ENCODE results near the gene DLST.

DLST gene

DNA sequence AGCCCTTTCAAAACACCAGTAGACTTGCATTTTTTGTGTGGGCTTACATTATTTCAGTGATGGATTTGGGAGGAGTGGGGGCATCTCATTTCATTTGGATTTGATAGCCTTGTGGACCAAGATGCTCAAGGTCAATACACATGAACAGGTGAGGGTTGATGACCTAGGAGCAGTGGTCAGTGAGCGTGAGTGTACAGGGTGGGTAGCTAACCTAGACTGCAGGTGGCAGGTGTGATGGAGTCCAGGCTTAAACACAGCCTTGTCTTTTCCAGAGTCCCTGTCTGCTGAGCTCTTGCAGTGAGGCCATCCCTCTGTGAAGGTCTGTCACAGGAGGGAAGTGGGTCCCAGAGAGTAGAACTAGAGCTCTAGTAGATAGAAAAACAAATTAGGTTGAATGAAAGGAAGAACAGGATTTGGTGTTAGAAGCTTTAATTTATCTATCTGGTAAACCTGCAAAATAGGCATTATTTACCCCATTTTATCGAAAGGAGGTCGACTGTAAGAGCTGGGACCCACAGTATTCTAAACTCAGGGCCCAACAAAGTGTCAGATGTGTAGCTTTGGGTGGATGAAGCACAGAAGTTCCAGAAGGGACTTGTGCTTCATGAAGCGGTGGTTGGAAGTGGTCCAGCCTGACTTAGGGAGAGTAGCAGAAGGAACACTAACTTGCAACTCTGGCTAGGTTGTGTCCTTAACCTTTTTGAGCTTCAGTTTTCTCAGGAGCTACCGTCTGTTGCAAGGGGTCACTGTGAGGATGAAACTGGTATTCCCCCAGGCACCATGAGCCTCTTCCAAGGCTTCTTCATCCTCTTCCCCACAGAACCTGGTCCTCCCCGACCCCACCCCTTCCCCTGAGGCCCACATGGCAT lies 23.2 kb downstream of the DLST start:
- H3K4me3 ChIP-seq (ENCODE audit: low read depth, low read length): no peak overlapping the region
- DNase-seq (ENCODE audit: low read depth): no peak
- TF ChIP-seq CTCF (IDR thresholded peaks at IDR 0.05; ENCODE audit: low read depth, low read length, missing control alignments): no peak

DNA sequence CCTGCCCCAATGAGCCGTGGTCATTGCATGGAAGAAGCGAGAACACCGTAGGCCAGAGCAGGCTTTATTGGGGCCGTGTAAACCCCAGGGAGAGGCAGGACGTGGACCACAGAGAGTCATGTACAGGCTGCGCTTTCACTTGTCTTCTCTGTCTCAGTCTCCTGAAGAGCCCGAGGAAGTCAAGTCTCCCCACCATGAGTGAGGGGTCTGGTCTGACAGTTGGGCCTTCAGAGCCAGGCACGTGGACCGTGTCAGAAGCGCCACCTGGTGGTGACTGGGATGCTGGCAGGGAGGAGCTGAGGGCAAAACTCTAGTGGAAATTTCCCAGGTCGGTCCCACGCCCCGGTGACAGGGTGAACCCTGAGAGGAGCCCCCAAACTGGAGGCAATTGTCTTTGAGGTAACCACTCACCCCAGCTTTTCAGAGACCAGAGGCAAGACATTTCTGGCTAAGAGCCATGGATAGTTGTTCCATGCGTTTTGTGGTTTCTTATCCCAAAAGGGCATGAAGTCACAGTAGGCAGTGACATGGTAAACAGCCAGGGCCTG lies 24.0 kb downstream of the DLST start:
- no peak overlapping the region for H3K4me3 ChIP-seq (ENCODE audit: low read depth, low read length)
- no peak for DNase-seq (ENCODE audit: low read depth)
- peak; percentile 95 for TF ChIP-seq CTCF (IDR thresholded peaks at IDR 0.05; ENCODE audit: low read depth, low read length, missing control alignments)

DNA sequence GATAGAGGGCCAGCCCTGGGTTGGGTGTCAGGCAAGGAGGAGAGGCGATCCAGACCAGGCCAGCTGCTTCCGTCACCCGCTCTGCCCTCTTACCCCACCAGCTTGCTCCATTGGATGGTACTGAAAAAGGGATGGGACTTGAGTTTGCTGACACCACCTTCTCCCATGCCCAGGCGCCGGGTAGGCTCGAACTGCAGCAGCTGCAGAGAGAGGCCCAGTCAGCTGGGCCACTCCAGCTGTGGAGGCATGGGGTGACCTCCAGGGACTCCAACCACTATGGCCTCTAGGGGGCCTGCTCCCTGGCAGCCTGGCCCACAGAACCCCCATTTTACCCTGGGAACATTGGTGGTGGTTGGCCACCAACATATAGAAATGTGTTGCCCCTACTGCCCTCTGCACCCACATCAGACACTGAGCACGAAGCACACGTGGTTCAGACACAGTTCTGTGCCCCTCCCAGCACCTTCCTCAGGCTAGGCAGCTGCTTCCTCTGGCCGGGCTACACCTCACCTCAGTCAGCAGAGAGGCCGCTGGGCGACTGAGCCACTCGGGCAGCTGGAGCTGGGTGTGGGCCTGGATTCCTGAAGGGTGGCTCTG lies 25.3 kb downstream of the DLST start:
- H3K4me3 ChIP-seq (ENCODE audit: low read depth, low read length): no peak overlapping the region
- TF ChIP-seq CTCF (IDR thresholded peaks at IDR 0.05; ENCODE audit: low read depth, low read length, missing control alignments): peak; percentile 58
- DNase-seq (ENCODE audit: low read depth): no peak

- no peak for TF ChIP-seq CTCF (IDR thresholded peaks at IDR 0.05; ENCODE audit: low read depth, low read length, missing control alignments)
- no peak overlapping the region for H3K4me3 ChIP-seq (ENCODE audit: low read depth, low read length)
- DNase-seq (ENCODE audit: low read depth): no peak
Observed at GRCh38 chr14:74907744-74908143, 26.0 kb downstream of the DLST start.

- no peak overlapping the region for H3K4me3 ChIP-seq (ENCODE audit: low read depth, low read length)
- no peak for DNase-seq (ENCODE audit: low read depth)
- no peak for TF ChIP-seq CTCF (IDR thresholded peaks at IDR 0.05; ENCODE audit: low read depth, low read length, missing control alignments)
Observed at GRCh38 chr14:74908861-74909341, 27.2 kb downstream of the DLST start.

- no peak for TF ChIP-seq CTCF (IDR thresholded peaks at IDR 0.05; ENCODE audit: low read depth, low read length, missing control alignments)
- H3K4me3 ChIP-seq (ENCODE audit: low read depth, low read length): no peak overlapping the region
- DNase-seq (ENCODE audit: low read depth): no peak
Observed at GRCh38 chr14:74909501-74909900, 27.8 kb downstream of the DLST start.

Data from GM12864 (cell line).